H1 (cell line): ENCODE data around the gene LRRC8D. TPM values are rescaled to one million over a fixed set of nuclear protein-coding genes. Genes with fewer than 3 reads are reported as not detected.

ENCODE experiments used
- CTCF ChIA-PET: fragments of 300-600 bp; sonication (Branson Sonifier 250); formaldehyde crosslinking; loops from one replicate; lab custom pipeline; 2021; ENCODE audit not compliant: partially characterized antibody; lab: Charles Lee
- POLR2A ChIA-PET: fragments of 300-600 bp; sonication (Branson Sonifier 250); formaldehyde crosslinking; loops from one replicate; lab custom pipeline; 2021; ENCODE audit warnings: inconsistent platforms; ENCODE audit not compliant: partially characterized antibody; lab: Charles Lee
- DNase-seq, 2 experiments: peaks; one replicate each; pipeline versions ENCODE4 v3.0.0 to v3.0.0-alpha.2; 2010 to 2022; ENCODE audit warnings: low spot score in 2 of 2, low read depth in 1 of 2, mixed read lengths in 1 of 2
- FAIRE-seq: peaks from 2 replicates; lab custom pipeline; 2011; peaks lifted over from hg19 to GRCh38; lab: Jason Lieb, UNC
- H2AFZ ChIP-seq: 2 replicates; pipeline ENCODE4 v1.8.1; 2012; ENCODE audit warnings: low read length, inconsistent platforms
- H2AK5ac ChIP-seq: 2 replicates; pipeline ENCODE4 v1.6.1; 2013; ENCODE audit warnings: low read depth, low read length
- H2BK120ac ChIP-seq: replicated peaks from 2 replicates; pipeline ENCODE3; 2013; ENCODE audit warnings: low read depth, low read length, inconsistent platforms
- H2BK12ac ChIP-seq: 2 replicates; pipeline ENCODE4 v1.6.1; 2013; ENCODE audit warnings: low read depth, low read length
- H2BK15ac ChIP-seq: 2 replicates; pipeline ENCODE4 v1.6.1; 2013; ENCODE audit warnings: low read length
- H2BK20ac ChIP-seq: 2 replicates; pipeline ENCODE4 v1.6.1; 2013; ENCODE audit warnings: low read length
- H2BK5ac ChIP-seq: 2 replicates; pipeline ENCODE4 v1.6.1; 2013; ENCODE audit warnings: low read depth, low read length
- H3K14ac ChIP-seq: 2 replicates; pipeline ENCODE4 v1.6.1; 2013; ENCODE audit warnings: inconsistent platforms; ENCODE audit not compliant: insufficient read length
- H3K18ac ChIP-seq: 2 replicates; pipeline ENCODE4 v1.6.1; 2013; ENCODE audit warnings: low read length; ENCODE audit errors: extremely low read depth
- H3K23ac ChIP-seq: 2 replicates; pipeline ENCODE4 v1.6.1; 2013; ENCODE audit warnings: inconsistent platforms; ENCODE audit not compliant: insufficient read length
- H3K23me2 ChIP-seq: 2 replicates; pipeline ENCODE4 v1.6.1; 2013; ENCODE audit warnings: low read depth, low read length
- H3K27ac ChIP-seq: 2 replicates; pipeline ENCODE4 v1.6.1; 2011; ENCODE audit warnings: low read depth, low read length, inconsistent platforms
- H3K27me3 ChIP-seq, 4 experiments: replicated peaks in 1 of 4; 1 replicate in 1 of 4; 2 replicates in 3 of 4; pipeline versions ENCODE4 v1.6.1 to v1.8.1; 2011 to 2013; ENCODE audit warnings: low read length in 3 of 4, mild to moderate bottlenecking in 3 of 4, inconsistent platforms in 2 of 4, mixed read lengths in 2 of 4, moderate library complexity in 1 of 4; ENCODE audit not compliant: control insufficient read depth in 3 of 4, insufficient read depth in 3 of 4; ENCODE audit errors: extremely low read depth in 1 of 4
- H3K36me3 ChIP-seq, 4 experiments: 2 replicates each; pipeline versions ENCODE4 v1.6.1 to v1.8.1; 2011 to 2013; ENCODE audit warnings: mild to moderate bottlenecking in 4 of 4, low read length in 3 of 4, moderate library complexity in 2 of 4, control low read depth in 1 of 4, inconsistent platforms in 1 of 4; ENCODE audit not compliant: insufficient read depth in 4 of 4, control insufficient read depth in 2 of 4
- H3K4ac ChIP-seq: replicated peaks from 2 replicates; pipeline ENCODE3; 2013; ENCODE audit warnings: low read length, low read depth, mixed read lengths, inconsistent platforms; ENCODE audit not compliant: insufficient read length
- H3K4me1 ChIP-seq, 4 experiments: replicated peaks in 1 of 4; 1 replicate in 1 of 4; 2 replicates in 3 of 4; pipeline versions ENCODE4 v1.6.1 to v1.8.1; 2011 to 2013; ENCODE audit warnings: low read length in 3 of 4, inconsistent platforms in 2 of 4, mixed read lengths in 1 of 4; ENCODE audit not compliant: insufficient read depth in 4 of 4, control insufficient read depth in 3 of 4
- H3K4me2 ChIP-seq, 2 experiments: 2 replicates each; pipeline versions ENCODE4 v1.6.1 to v1.8.1; 2011 to 2013; ENCODE audit warnings: low read depth in 2 of 2, low read length in 2 of 2, control low read depth in 1 of 2, inconsistent platforms in 1 of 2, mild to moderate bottlenecking in 1 of 2; ENCODE audit not compliant: insufficient read depth in 1 of 2
- H3K4me3 ChIP-seq, 4 experiments: fragments of 200-600, 300-600 bp in 1 of 4; sonication (generic), shearing (Covaris generic), sonication (Bioruptor Twin) in 1 of 4; 2 replicates each; pipeline versions ENCODE4 v1.5.1 to v1.8.1; 2011 to 2016; ENCODE audit warnings: low read length in 4 of 4, low read depth in 3 of 4, control low read depth in 2 of 4, inconsistent platforms in 2 of 4, mild to moderate bottlenecking in 2 of 4, mixed read lengths in 1 of 4, moderate library complexity in 1 of 4; ENCODE audit not compliant: insufficient read depth in 2 of 4; ENCODE audit errors: extremely low read depth in 1 of 4
- H3K56ac ChIP-seq: replicated peaks from 2 replicates; pipeline ENCODE3; 2013; ENCODE audit warnings: low read depth, mild to moderate bottlenecking, mixed read lengths, low read length, inconsistent platforms; ENCODE audit not compliant: insufficient read length
- H3K79me1 ChIP-seq: 2 replicates; pipeline ENCODE4 v1.6.1; 2013; ENCODE audit warnings: low read depth, low read length, control low read depth
- H3K79me2 ChIP-seq, 2 experiments: 2 replicates each; pipeline versions ENCODE4 v1.6.1 to v1.8.1; 2012 to 2013; ENCODE audit warnings: low read length in 2 of 2, mild to moderate bottlenecking in 2 of 2, inconsistent platforms in 1 of 2; ENCODE audit not compliant: insufficient read depth in 2 of 2, control insufficient read depth in 1 of 2
- H3K9ac ChIP-seq, 4 experiments: replicated peaks in 1 of 4; 1 replicate in 1 of 4; 2 replicates in 3 of 4; pipeline versions ENCODE4 v1.6.1 to v1.8.1; 2011 to 2013; ENCODE audit warnings: low read depth in 3 of 4, low read length in 3 of 4, control low read depth in 2 of 4, mild to moderate bottlenecking in 2 of 4, moderate library complexity in 2 of 4, inconsistent platforms in 1 of 4; ENCODE audit errors: extremely low read depth in 1 of 4
- H3K9me3 ChIP-seq, 2 experiments: 2 replicates each; pipeline versions ENCODE4 v1.6.1 to v1.8.1; 2012 to 2013; ENCODE audit warnings: mild to moderate bottlenecking in 2 of 2, moderate library complexity in 2 of 2, control low read depth in 1 of 2, inconsistent platforms in 1 of 2, low read depth in 1 of 2, low read length in 1 of 2, mixed read lengths in 1 of 2; ENCODE audit not compliant: insufficient read depth in 2 of 2
- H4K20me1 ChIP-seq, 2 experiments: replicated peaks in 1 of 2; 2 replicates each; pipeline versions ENCODE3 to v1.8.1; 2011 to 2013; ENCODE audit warnings: inconsistent platforms in 2 of 2, low read length in 2 of 2, mild to moderate bottlenecking in 1 of 2; ENCODE audit not compliant: insufficient read depth in 2 of 2, control insufficient read depth in 1 of 2
- H4K5ac ChIP-seq: 2 replicates; pipeline ENCODE4 v1.6.1; 2013; ENCODE audit warnings: low read length, low read depth, mixed read lengths, inconsistent platforms; ENCODE audit not compliant: insufficient read length
- H4K8ac ChIP-seq: 2 replicates; pipeline ENCODE4 v1.8.0; 2013; ENCODE audit warnings: mild to moderate bottlenecking, moderate library complexity, low read length, inconsistent platforms; ENCODE audit not compliant: insufficient read depth; ENCODE audit errors: extremely low read depth
- H4K91ac ChIP-seq: replicated peaks from 2 replicates; pipeline ENCODE3; 2013; ENCODE audit warnings: low read length, mixed read lengths, inconsistent platforms; ENCODE audit not compliant: insufficient read length
- BRCA1 ChIP-seq: IDR thresholded peaks from 2 replicates; pipeline ENCODE4 v1.6.1; 2012; ENCODE audit warnings: low read depth, low read length, improper control_type of control experiment
- CBX8 ChIP-seq: fragments of 300-800, 300-1000 bp; sonication (generic); IDR thresholded peaks from 2 replicates; pipeline ENCODE4 v1.7.1; 2016; ENCODE audit warnings: low read depth, low read length, borderline replicate concordance
- CEBPB ChIP-seq: IDR thresholded peaks from 2 replicates; pipeline ENCODE4 v1.6.1; 2012; ENCODE audit warnings: low read depth, low read length
- EGR1 ChIP-seq: IDR thresholded peaks from 2 replicates; pipeline ENCODE4 v1.6.1; 2011; ENCODE audit warnings: low read depth, low read length, borderline replicate concordance
- GABPA ChIP-seq: IDR thresholded peaks from 2 replicates; pipeline ENCODE4 v1.6.1; 2011; ENCODE audit warnings: mild to moderate bottlenecking, low read length, moderate library complexity, borderline replicate concordance; ENCODE audit not compliant: insufficient read depth
- GTF2F1 ChIP-seq: IDR thresholded peaks from 2 replicates; pipeline ENCODE4 v1.6.1; 2012; ENCODE audit warnings: low read depth, low read length, improper control_type of control experiment, borderline replicate concordance
- HDAC6 ChIP-seq: IDR thresholded peaks from one replicate; pipeline ENCODE4 v1.7.1; 2012; ENCODE audit warnings: low read depth, mild to moderate bottlenecking, inconsistent platforms, low read length, moderate library complexity
- KDM5A ChIP-seq: fragments of 200-600 bp; IDR thresholded peaks from 2 replicates; pipeline ENCODE4 v1.7.1; 2012; ENCODE audit warnings: mild to moderate bottlenecking, low read length, inconsistent platforms, mixed read lengths
- SIN3A ChIP-seq, 2 experiments: IDR thresholded peaks in 1 of 2; conservative IDR thresholded peaks in 1 of 2; 2 replicates each; pipeline ENCODE4 v1.6.1; 2011 to 2012; ENCODE audit warnings: low read length in 2 of 2, improper control_type of control experiment in 1 of 2, low read depth in 1 of 2, mild to moderate bottlenecking in 1 of 2
- SP1 ChIP-seq: IDR thresholded peaks from 2 replicates; pipeline ENCODE4 v1.6.1; 2011; ENCODE audit warnings: low read depth, low read length
- SP4 ChIP-seq: IDR thresholded peaks from 2 replicates; pipeline ENCODE4 v1.6.1; 2012; ENCODE audit warnings: low read length, inconsistent platforms
- WGBS, 2 experiments: shearing (Covaris generic) in 1 of 2; methylation state at CpG; one replicate each; pipeline versions ENCODE4 v1.1.6 to v1.1.7; 2013 to 2015; ENCODE audit warnings: low lambda C conversion rate in 2 of 2, mixed read lengths in 2 of 2, inconsistent platforms in 1 of 2, low coverage in 1 of 2, missing lambda C conversion rate in 1 of 2; ENCODE audit not compliant: insufficient replicate concordance in 2 of 2, insufficient coverage in 1 of 2, insufficient read length in 1 of 2; ENCODE audit errors: extremely low coverage in 1 of 2, missing lambda C conversion rate in 1 of 2; 5-methylcytosine and 5-hydroxymethylcytosine counted together
- polyA plus RNA-seq, 7 experiments: library from polyadenylated mRNA; depleted of rRNA in 3 of 7; stranded (reverse) in 5 of 7; unstranded in 2 of 7; fragments of >200 nt in 5 of 7; fragments of 200-250 nt in 2 of 7; gene quantifications; 1 replicate in 5 of 7; 2 replicates in 1 of 7; 4 replicates in 1 of 7; pipeline versions ENCODE4 v1.2.1 to v1.2.3, GENCODE V29; 2011 to 2013; ENCODE audit warnings: missing spikeins in 2 of 7, mixed read lengths in 2 of 7
- total RNA-seq: library from RNA; stranded (reverse); fragmentation: NEBNext Ultra II Directional; extraction: Animal tissue kit (Norgen Biotek cat#: 25700); gene quantifications from 2 replicates; pipeline ENCODE4 v1.2.1, GENCODE V29; 2021

LRRC8D gene
- total and polyA plus RNA-seq, 2 of the 8 experiments (the other 6 are each of a cell fraction or from before 2014, with no cell fraction given) = 42.0 to 58.5 TPM

- no peak overlapping the region for H2AFZ ChIP-seq
- H3K79me1 ChIP-seq = no peaks in the 10 kb centered on the region
- POLR2A ChIA-PET = interaction anchor here (1.0 kb wide), 1 partner anchor 99 kb away, joined by 3 read pairs; no protein-coding TSS in a partner anchor
- no peak overlapping the region for H3K56ac ChIP-seq
- FAIRE-seq = no peak
- CTCF ChIA-PET = interaction anchor here (0.8 to 1.2 kb wide), 3 partner anchors 12 to 129 kb away, joined by 3 to 4 read pairs (median 3); no protein-coding TSS in a partner anchor
- H3K23me2 ChIP-seq = no peaks in the 10 kb centered on the region
- H3K23ac ChIP-seq = no peak overlapping the region
- H2BK12ac ChIP-seq = peak overlapping the region; percentile 79; the same call in 1 of the 2 replicates
- peak overlapping the region; percentile 65; the same call in 1 of the 2 replicates for H3K18ac ChIP-seq
- no peaks in the 10 kb centered on the region for H4K20me1 ChIP-seq
- peak overlapping the region; percentile 2 for H3K4ac ChIP-seq
- H2BK20ac ChIP-seq = 0 out of 2 replicates have a peak overlapping the region, but pooled peaks have one; percentile 49
- peak overlapping the region; percentile 19; the same call in 1 of the 2 replicates for H2AK5ac ChIP-seq
- H3K36me3 ChIP-seq = peaks cover 3 to 27% (median 18%) of the 10 kb centered on the region in 4 experiments; a peak in 5 of 8 replicates
- H3K27me3 ChIP-seq = no peaks in the 10 kb centered on the region
- H2BK120ac ChIP-seq = peak overlapping the region; percentile 25
- H3K14ac ChIP-seq = no peak overlapping the region
- H3K9me3 ChIP-seq = peaks cover 0 to 7% of the 10 kb centered on the region in 2 experiments; a peak in 1 of 4 replicates
- peaks cover 2 to 29% (median 27%) of the 10 kb centered on the region in 4 experiments; a peak in 5 of 7 replicates for H3K4me1 ChIP-seq
- no peak overlapping the region for H3K27ac ChIP-seq
- no peak overlapping the region for H2BK5ac ChIP-seq
- no peak overlapping the region for H3K9ac ChIP-seq
- no peak overlapping the region; a peak in 1 of 4 replicates for H3K4me2 ChIP-seq
- H2BK15ac ChIP-seq = 0 out of 2 replicates have a peak overlapping the region, but pooled peaks have one; percentile 34
- peak overlapping the region; percentile 81 for H4K91ac ChIP-seq
- 72% methylated on average over 2 of the region's 2 CpGs; no CpG with 5 or more reads in 1 of the 2 experiments for WGBS, 2 experiments
- no peak overlapping the region for H4K5ac ChIP-seq
- DNase-seq = no peak
- no peak overlapping the region for H3K4me3 ChIP-seq
- no peak overlapping the region for H4K8ac ChIP-seq
- peaks cover 0 to 3% of the 10 kb centered on the region in 2 experiments; a peak in 1 of 4 replicates for H3K79me2 ChIP-seq
- TF ChIP-seq CBX8 (no peak), GABPA (no peak), BRCA1 (no peak), CEBPB (no peak), EGR1 (no peak), SP1 (no peak), KDM5A (no peak), SP4 (no peak), SIN3A (conservative IDR thresholded peaks at IDR 0.05 in 1 of 2, IDR thresholded peaks at IDR 0.05 in 1 of 2; ENCODE audit: low read depth in 1 of 2, low read length in 2 of 2) (no peak), HDAC6 (no peak), GTF2F1 (no peak)
These were observed 109.7 kb downstream of the LRRC8D start for GRCh38 chr1:89930579-89930978.
